OCI-LY1 (cell line): ENCODE measurements around the gene CATSPERD.

Experiments used
- H2AFZ ChIP-seq: fragments of 200-600 bp; sonication (generic), shearing (Covaris generic); 2 replicates; pipeline ENCODE4 v1.6.0; 2014; ENCODE audit warnings: antibody characterized with exemption, mild to moderate bottlenecking, low read length
- H3F3A ChIP-seq: fragments of 200-600 bp; sonication (generic), shearing (Covaris generic); 2 replicates; pipeline ENCODE4 v1.6.0; 2014; ENCODE audit warnings: mild to moderate bottlenecking, antibody characterized with exemption, low read length, moderate library complexity; ENCODE audit not compliant: insufficient read depth
- H3K27ac ChIP-seq: fragments of 200-600 bp; sonication (generic); 2 replicates; pipeline ENCODE4 v1.5.1; 2014; ENCODE audit warnings: low read length, mixed run types, mild to moderate bottlenecking, low read depth; ENCODE audit not compliant: poor library complexity, severe bottlenecking
- H3K27me3 ChIP-seq: fragments of 200-600 bp; sonication (generic); 2 replicates; pipeline ENCODE4 v1.6.0; 2014; ENCODE audit warnings: antibody characterized with exemption, mild to moderate bottlenecking, low read length, moderate library complexity; ENCODE audit not compliant: insufficient read depth
- H3K36me3 ChIP-seq: fragments of 200-600 bp; sonication (generic); 2 replicates; pipeline ENCODE4 v1.6.1; 2014; ENCODE audit warnings: mild to moderate bottlenecking, antibody characterized with exemption, low read length, moderate library complexity, mixed read lengths; ENCODE audit not compliant: insufficient read depth
- H3K4me1 ChIP-seq: fragments of 200-600 bp; sonication (generic); 2 replicates; pipeline ENCODE4 v1.5.1; 2014; ENCODE audit warnings: mild to moderate bottlenecking, low read length, moderate library complexity; ENCODE audit not compliant: insufficient read depth, severe bottlenecking
- H3K4me2 ChIP-seq: fragments of 200-600 bp; sonication (generic), shearing (Covaris generic); 2 replicates; pipeline ENCODE4 v1.6.1; 2014; ENCODE audit warnings: low read length
- H3K4me3 ChIP-seq: fragments of 200-600 bp; sonication (generic); 2 replicates; pipeline ENCODE4 v1.5.1; 2014; ENCODE audit warnings: low read length, low read depth, mild to moderate bottlenecking, mixed read lengths; ENCODE audit not compliant: poor library complexity, severe bottlenecking
- H3K79me2 ChIP-seq: fragments of 200-600 bp; shearing (Covaris generic); 2 replicates; pipeline ENCODE4 v1.6.1; 2016; ENCODE audit warnings: mixed run types, low read length, mixed read lengths; ENCODE audit not compliant: insufficient read depth
- H3K9ac ChIP-seq: fragments of 200-600 bp; sonication (generic), shearing (Covaris generic); 2 replicates; pipeline ENCODE4 v1.6.1; 2014; ENCODE audit warnings: mild to moderate bottlenecking, low read length, mixed read lengths
- H3K9me2 ChIP-seq: fragments of 200-600 bp; sonication (generic), shearing (Covaris generic); 2 replicates; pipeline ENCODE4 v1.6.1; 2014; ENCODE audit warnings: low read depth, mild to moderate bottlenecking, low read length, mixed read lengths
- H3K9me3 ChIP-seq: fragments of 200-600 bp; shearing (Covaris generic); 2 replicates; pipeline ENCODE4 v1.6.1; 2014; ENCODE audit warnings: low read length, mixed read lengths
- H4K20me1 ChIP-seq: fragments of 200-600 bp; sonication (generic), shearing (Covaris generic); 2 replicates; pipeline ENCODE4 v1.6.0; 2016; ENCODE audit warnings: mild to moderate bottlenecking, low read length; ENCODE audit not compliant: insufficient read depth
- CTCF ChIP-seq: fragments of 200-600 bp; sonication (generic), shearing (Covaris generic); IDR thresholded peaks from 2 replicates; pipeline ENCODE4 v1.5.1; 2017; ENCODE audit warnings: mild to moderate bottlenecking, antibody characterized with exemption, low read length, moderate library complexity, mixed read lengths
- EZH2 ChIP-seq: fragments of 200-600 bp; sonication (generic), shearing (Covaris generic); IDR thresholded peaks from 2 replicates; pipeline ENCODE4 v1.8.0; 2017; ENCODE audit warnings: borderline replicate concordance, mixed run types, mild to moderate bottlenecking, antibody characterized with exemption, low read length, moderate library complexity, mixed read lengths

Gene CATSPERD

GRCh38 chr19:5673752-5674151, 46.7 kb upstream of the CATSPERD start:
- TF ChIP-seq CTCF, result no peak
- no peak for TF ChIP-seq EZH2
- Histone ChIP-seq H3K27me3 (no peaks in the 10 kb centered on the region), H2AFZ (no peak overlapping the region)

GRCh38 chr19:5674714-5675113, 45.7 kb upstream of the CATSPERD start:
- H3K9me3 ChIP-seq, result no peaks in the 10 kb centered on the region
- no peaks in the 10 kb centered on the region for H4K20me1 ChIP-seq
- peaks cover 36% of the 10 kb centered on the region for H3K36me3 ChIP-seq
- no peaks in the 10 kb centered on the region for H3K9me2 ChIP-seq
- H3K27me3 ChIP-seq, result no peaks in the 10 kb centered on the region
- H3K27ac ChIP-seq, result no peak overlapping the region
- H3K4me1 ChIP-seq, result peaks cover 12% of the 10 kb centered on the region
- H3K4me2 ChIP-seq, result no peak overlapping the region
- no peaks in the 10 kb centered on the region for H3K79me2 ChIP-seq
- H3K9ac ChIP-seq, result no peak overlapping the region
- no peak overlapping the region for H3K4me3 ChIP-seq
- TF ChIP-seq CTCF, result no peak
- TF ChIP-seq EZH2, result no peak
- H2AFZ ChIP-seq, result no peak overlapping the region
- no peaks in the 10 kb centered on the region for H3F3A ChIP-seq

More at GRCh38 chr19:5673752-5674151, 46.7 kb upstream of the CATSPERD start:
- Histone ChIP-seq H3K9me2 (no peaks in the 10 kb centered on the region), H3K36me3 (peaks cover 45% of the 10 kb centered on the region), H3K4me3 (no peak overlapping the region), H3K4me2 (no peak overlapping the region), H4K20me1 (no peaks in the 10 kb centered on the region), H3K9me3 (no peaks in the 10 kb centered on the region), H3F3A (no peaks in the 10 kb centered on the region), H3K79me2 (no peaks in the 10 kb centered on the region), H3K27ac (no peak overlapping the region), H3K9ac (no peak overlapping the region), H3K4me1 (peaks cover 4% of the 10 kb centered on the region)

- TF ChIP-seq CTCF (no peak), EZH2 (no peak)
- H3K36me3 ChIP-seq, result peaks cover 24% of the 10 kb centered on the region
- H3K4me1 ChIP-seq, result peaks cover 13% of the 10 kb centered on the region
- no peak overlapping the region for H3K9ac ChIP-seq
- no peaks in the 10 kb centered on the region for H3K79me2 ChIP-seq
- no peaks in the 10 kb centered on the region for H3F3A ChIP-seq
- H3K4me3 ChIP-seq, result no peak overlapping the region
- no peak overlapping the region for H2AFZ ChIP-seq
- no peaks in the 10 kb centered on the region for H4K20me1 ChIP-seq
- H3K4me2 ChIP-seq, result no peak overlapping the region
- H3K9me2 ChIP-seq, result no peaks in the 10 kb centered on the region
- no peak overlapping the region for H3K27ac ChIP-seq
- H3K27me3 ChIP-seq, result no peaks in the 10 kb centered on the region
- no peaks in the 10 kb centered on the region for H3K9me3 ChIP-seq
These were observed 44.2 kb upstream of the CATSPERD start for GRCh38 chr19:5676105-5676771.
